Fibroblast of skin of scalp (primary cell): ENCODE results near the gene CXCL17.
A peak's percentile ranks its signal among the peaks of the same experiment; 100 is the strongest.

ENCODE experiments used
- DNase-seq: peaks from one replicate; pipeline ENCODE4 v3.0.0-alpha.2; 2013

Gene CXCL17

GRCh38 chr19:42423462-42424344, 19.0 kb downstream of the CXCL17 start:
- peak; percentile 96 for DNase-seq

- DNase-seq, result no peak
These were observed 19.8 kb downstream of the CXCL17 start for GRCh38 chr19:42422901-42423461.

DNA sequence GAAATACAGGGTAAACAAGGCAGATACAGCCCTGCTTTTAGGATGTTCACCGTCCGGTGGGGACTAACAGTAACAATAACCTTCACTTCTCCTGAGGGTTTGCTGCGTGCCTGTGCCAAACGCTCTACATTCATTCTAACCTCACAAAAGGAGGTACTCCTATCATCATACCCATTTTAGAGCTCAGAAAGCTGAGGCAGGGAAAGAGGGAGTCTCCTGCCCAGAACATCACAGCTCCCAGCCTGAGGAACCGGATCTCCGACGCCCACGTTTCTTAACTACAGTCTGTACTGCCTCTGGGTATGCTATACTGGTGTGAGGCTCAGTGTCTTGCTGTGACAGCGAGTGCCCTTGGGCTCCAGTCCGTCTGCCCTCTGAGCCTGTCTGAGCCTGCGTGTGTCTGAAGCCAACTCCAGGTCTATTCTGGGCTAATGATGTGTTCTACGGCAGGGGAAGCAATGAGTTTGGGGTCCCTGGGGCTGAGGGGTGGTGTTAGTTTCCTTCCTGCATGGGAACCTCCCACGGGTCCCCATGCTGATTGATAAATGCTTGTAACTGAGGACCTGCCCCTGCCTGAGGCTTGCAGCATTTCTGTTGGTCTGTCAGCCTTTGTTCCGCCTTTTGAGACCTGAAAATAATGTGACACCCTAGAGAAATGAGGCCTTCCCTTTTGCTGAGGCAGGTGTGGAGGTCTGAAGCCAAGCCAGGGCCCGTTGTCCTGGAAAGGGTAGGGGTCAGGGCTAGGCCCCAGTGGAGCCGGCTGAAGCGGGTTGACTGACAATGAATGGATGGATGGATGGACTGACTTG, 20.4 kb downstream of the CXCL17 start:
- no peak for DNase-seq

- no peak for DNase-seq
These were observed 21.1 kb downstream of the CXCL17 start for GRCh38 chr19:42421591-42422031.

DNA sequence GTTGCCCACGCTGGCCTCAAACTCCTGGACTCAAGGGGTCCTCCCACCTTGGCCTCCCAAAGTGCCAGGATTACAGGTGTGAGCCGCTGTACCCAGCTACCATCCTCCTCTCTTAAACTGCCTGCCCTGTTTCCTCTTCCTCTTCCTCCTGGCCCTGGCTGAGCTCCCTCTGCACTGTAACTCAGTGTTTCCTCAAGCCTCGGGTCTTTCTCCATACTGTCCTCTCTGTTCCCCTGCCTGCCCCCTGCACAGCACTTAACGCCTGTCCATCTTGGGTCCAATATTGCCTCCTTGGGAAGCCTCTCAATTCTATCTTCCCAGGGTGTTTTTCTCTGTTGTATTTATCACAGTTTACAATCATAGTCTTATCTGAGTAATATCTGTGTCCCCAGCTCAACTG, 21.6 kb downstream of the CXCL17 start:
- DNase-seq, result no peak

DNA sequence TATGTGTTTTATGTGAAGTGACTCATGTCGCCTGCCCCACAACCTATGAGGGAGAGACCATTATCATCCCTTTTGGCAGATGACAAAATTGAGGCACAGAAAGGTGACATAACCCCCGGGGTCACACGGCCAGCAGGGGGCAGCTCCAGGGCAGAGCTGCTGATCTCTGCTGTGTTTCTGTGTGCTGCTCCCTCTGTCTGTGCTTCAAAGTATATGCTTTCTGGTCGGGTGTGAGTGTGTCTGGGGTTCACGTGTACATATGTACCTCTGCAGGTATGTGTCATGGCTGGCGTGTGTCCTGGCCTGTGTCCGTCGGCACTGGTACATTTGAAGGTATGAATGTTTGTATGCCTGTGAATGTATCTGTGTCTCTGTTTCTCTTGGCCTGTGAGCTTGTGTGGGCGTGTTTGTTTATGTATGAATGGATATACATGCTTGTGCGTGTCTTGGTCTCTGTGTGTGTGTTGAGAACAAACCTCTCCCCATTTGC, 22.6 kb downstream of the CXCL17 start:
- DNase-seq, result peak; percentile 38

DNA sequence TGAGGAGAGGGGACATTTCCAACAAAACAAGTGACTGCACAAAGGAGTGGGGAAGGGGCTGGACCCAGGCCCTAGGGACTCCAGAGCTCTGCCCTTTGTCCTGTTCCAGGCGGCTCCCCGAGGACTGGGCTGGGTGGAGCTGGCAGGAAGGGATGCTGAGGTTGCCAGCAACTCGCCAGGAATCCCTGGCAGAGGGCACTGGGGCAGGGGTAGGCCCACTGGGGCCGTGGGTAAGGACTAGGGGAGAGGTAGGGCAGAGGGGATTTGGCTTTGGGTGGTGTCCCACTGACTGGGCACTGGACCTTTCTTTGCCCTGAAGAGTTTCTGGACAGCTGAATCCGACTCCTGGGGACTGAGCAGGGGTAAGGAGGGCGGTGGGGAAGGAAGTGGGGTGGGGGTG, 23.4 kb downstream of the CXCL17 start:
- no peak for DNase-seq

DNA sequence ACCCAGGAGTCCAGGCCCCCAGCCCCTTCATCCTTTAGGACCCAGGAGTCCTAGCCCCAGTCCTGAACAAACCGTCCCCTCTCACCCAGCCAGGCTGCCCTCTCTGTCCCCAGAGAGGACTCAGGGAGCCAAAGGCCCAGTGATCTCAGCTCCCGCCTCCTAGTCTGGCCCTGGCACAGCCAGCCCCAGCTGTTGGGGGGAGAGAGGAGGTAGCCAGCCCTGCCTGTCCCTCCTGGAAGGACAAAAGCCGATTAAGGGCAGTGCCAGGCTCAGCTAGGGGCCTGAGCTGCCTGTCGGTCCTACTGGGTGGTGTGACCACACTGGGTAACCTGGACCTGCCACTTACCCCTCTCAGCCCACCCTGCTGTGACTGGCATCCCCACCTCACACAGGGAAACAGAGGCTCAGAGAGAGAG, 30.1 kb downstream of the CXCL17 start:
- no peak for DNase-seq

DNA sequence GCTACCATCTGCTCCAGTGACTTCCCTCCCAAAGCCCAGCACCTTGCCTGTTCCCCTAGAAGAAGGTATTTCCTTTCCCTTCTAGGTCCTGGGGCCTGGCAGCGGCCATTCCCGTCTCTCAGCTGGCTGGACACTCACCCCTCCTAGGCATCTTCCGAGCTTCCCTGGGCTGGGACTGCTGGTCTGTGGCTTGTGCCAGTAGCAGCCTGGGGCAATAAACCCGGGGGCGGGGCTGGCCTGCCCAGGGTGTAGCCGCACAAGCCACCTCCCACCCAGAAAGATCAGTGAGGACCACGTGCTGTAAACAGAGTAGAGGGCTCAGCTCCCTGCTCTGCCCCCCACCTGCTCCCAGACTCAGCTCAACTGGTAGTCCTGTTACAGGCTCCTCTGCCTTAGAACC, 30.5 kb downstream of the CXCL17 start:
- DNase-seq, result no peak

GRCh38 chr19:42411581-42412178, 31.1 kb downstream of the CXCL17 start:
- no peak for DNase-seq

DNA sequence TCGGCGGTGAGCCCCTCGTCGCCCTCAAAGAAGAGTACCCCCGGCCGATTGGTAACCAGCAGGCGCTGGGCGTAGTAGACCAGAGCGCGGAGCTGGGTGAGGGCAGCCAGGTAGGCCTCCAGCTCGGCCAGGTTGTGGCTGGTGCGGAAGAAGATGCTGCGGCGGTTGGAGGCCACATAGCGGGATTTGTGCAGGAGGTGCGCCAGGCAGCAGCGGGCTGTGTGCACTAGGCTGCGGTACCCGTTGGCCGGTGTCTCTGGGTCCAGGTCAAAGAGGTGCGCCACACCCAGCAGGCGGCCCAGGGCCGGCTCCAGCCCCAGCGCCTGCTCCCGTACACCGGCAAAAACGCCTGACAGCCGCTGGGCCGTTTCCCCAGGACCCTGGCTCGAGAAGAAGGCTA, 32.4 kb downstream of the CXCL17 start:
- no peak for DNase-seq

- DNase-seq, result no peak
These were observed 33.3 kb downstream of the CXCL17 start for GRCh38 chr19:42409477-42409876.

GRCh38 chr19:42407816-42408175, 35.0 kb downstream of the CXCL17 start:
- no peak for DNase-seq

- DNase-seq, result no peak
These were observed 35.5 kb downstream of the CXCL17 start for GRCh38 chr19:42407085-42407815.

DNA sequence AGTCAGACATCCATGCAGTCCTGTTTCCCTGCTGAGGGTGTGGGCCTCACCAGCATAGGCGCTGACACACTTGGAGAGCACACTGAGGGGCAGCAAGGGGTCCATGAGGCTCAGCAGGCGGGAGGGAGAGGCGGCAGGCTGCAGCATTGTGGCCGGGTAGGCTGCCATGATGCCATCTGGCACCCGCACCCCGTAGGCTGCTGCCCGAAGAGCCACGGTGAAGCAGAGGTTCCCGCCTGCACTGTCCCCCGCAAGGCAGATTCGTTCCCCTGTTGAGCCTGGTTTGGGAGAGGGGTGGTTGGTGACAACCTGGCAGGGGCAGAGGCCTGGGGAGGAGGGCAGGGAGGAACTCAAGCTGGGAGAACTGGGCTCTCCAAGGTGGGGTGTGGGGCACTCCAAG, 36.6 kb downstream of the CXCL17 start:
- DNase-seq, result no peak

DNA sequence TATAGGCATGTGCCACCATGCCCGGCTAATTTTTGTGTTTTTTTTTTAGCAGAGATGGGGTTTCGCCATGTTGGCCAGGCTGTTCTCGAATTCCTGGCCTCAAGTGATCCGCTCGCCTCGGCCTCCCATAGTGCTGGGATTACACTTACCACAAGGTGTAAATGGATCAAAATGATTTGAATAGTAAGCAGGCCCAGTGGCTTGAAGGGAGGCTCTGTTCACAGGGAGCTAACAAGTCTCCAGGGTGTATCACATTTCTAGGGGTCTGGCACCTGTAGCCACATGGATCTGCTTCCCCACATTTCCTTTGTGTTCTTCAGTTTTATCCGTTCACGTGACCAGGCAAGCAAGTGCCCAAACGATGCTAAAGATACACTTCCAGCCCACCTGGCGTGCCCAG, 39.2 kb downstream of the CXCL17 start:
- no peak for DNase-seq

GRCh38 chr19:42402376-42403116, 40.2 kb downstream of the CXCL17 start:
- no peak for DNase-seq

DNA sequence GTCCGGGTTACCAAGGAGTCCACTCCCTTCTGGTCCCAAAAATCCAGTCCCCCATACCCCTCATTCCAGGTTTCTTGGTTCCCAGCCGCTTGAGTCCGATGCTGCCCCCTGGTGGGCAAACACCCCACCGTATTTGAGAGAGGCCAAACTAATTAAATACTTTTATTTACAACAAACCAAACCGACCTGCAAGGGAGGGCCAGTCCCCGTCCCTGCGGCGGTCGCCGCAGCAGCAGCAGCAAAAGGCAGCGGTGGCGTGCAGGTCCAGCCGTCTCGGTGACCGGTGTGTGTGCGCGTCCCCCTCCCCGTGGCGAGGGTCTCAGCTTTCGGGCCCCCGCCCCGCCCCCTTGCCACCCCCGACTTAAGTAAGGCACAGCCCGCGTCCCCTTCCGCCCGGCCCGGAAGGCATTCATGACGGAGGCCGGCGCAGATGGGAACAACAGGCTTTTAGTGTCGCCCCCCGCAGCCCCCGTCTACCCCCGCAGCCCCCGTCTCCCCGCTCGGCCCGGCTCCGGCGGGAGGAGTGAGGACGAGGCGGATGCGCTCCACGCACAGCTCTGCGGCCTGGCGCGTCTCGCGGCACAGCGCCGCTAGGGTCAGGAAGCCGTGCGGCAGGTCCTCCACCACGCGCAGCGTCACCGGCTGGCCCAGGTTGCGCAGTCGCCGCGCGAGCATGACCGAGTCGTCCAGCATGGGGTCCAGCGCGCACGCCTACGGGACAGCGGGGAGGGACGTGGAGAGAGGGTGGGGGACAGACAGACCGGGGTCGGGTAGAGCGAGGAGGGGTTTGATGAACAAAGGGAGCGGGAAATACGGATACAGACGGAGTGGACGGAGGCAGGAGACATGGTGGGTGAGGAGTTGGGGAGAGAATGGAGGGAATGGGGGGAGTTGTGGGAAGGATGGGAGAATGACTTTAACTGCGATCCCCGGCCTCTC, 41.1 kb downstream of the CXCL17 start:
- peak; percentile 69 for DNase-seq

DNA sequence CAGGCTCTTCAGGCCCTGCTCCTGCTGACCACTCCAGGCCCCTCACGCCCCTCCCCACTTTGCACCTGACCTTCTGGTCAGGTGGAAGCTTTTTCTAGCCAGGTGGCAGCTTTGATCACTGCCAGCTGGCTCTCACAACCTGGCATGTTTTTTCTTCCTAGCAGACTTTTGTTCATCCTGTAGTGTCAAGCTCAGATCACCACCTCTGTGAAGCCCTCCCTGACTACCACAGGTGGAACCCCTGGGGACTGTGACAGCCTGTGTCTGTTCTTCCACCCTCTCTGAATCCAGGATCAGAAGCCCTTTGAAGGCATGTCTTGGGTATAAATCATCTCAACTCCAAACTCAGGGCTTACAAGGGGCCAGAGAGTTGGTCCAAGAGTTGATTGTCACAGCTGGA, 42.3 kb downstream of the CXCL17 start:
- no peak for DNase-seq
